ENCODE results near the gene PKN3.

GRCh38 chr9:128688501-128689292 lies 13.6 kb upstream of the PKN3 start, which contains the start of gene SET:
- TF ChIP-seq, protein P1, sequence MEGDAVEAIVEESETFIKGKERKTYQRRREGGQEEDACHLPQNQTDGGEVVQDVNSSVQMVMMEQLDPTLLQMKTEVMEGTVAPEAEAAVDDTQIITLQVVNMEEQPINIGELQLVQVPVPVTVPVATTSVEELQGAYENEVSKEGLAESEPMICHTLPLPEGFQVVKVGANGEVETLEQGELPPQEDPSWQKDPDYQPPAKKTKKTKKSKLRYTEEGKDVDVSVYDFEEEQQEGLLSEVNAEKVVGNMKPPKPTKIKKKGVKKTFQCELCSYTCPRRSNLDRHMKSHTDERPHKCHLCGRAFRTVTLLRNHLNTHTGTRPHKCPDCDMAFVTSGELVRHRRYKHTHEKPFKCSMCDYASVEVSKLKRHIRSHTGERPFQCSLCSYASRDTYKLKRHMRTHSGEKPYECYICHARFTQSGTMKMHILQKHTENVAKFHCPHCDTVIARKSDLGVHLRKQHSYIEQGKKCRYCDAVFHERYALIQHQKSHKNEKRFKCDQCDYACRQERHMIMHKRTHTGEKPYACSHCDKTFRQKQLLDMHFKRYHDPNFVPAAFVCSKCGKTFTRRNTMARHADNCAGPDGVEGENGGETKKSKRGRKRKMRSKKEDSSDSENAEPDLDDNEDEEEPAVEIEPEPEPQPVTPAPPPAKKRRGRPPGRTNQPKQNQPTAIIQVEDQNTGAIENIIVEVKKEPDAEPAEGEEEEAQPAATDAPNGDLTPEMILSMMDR (IDR thresholded peaks at IDR 0.05; ENCODE audit: low read depth, low read length, missing input control) = no peak
- peak; percentile 64 for TF ChIP-seq YY1 (IDR thresholded peaks at IDR 0.05)

Data from liver (tissue), 2 donors.